CD4-positive, alpha-beta T cell treated with Interleukin-6 at 100 ng/mL for 8 hours (primary cell): Measurements from ENCODE around the gene CDH4.

Experiments used
- DNase-seq: peaks from one replicate; pipeline ENCODE4 v3.0.0-alpha.2; 2020; ENCODE audit warnings: mixed read lengths, low spot score

The CDH4 gene

DNA sequence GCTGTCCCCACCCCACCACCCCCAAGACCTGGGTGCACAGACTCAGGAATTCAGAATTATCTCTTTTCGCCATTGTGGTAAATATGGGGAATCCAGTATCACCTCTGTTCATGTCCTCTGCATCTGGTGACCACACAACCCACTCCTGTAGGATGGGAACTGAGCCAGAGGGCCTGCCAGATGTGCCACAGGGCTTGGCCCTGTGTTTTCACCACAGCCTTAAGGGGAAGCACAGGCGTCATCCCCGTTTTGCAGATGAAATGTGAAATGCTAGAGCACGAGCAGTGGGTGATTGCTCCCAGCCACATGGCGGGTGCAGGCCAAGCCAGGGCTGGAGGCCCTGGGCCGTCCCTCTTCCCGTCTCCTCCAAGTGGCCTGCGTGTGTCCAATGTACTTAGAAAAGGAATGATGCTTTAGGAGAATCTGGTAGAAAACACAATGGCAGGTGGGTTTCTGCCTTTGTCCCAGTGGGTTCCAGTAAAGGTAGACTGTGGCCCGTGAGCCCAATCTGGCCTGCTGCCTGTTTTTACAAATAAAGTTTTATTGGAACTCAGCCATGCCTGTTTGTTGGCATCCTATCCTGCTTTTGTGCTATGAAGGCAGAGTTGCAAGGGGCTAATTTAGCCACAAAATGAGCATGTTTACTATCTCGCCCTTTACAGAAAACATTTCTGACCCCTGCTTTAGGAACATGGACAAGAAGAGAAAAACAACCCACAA lies 309.2 kb downstream of the CDH4 start:
- no peak for DNase-seq

DNA sequence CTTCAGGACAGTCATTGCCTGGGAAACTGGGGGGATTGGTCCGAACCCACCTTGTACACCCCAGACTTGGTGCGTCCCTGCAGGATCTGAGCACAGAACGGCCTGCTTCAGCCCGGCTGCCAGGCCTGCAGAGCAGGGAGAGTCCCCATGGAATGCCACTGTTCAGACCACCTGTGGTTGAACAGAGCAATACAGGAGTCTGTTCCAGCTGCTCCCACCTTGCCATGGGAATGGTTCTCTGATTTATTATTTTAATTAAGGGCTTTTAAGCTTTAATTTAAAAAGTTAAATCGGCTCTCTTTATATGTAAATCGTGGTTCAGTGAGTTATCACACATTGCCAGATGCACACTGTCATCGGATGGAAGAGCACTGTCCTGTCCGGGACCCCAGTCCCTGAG lies 310.4 kb downstream of the CDH4 start:
- no peak for DNase-seq

DNA sequence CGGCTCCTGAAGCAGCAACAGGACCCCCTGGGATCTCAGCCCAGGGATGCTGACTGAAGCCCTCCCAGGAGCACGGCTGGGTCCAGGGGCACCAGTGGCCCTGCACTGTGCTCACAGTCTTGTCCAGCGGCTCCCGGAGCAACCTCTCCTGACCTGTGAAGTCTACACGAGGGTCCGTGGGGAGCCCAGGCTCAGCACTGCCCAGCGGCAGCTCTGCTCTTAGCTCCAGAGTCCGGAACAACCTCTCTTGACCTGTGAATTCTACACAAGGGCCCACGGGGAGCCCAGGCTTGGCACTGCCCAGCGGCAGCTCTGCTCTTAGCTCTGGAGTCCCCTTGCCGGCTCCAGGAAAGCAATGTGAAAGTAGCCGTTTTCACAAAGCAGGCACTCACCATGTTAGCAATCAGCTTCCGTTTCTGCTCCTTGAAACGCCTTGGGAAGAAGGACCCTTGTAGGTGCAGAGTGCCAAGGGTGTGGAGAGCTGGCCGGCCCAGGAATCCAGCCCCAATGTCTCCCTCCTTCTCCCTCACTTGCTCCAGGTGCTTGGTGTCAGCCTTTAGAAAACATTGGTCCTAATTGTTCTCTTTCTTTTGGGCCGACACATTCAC lies 310.9 kb downstream of the CDH4 start:
- DNase-seq = no peak

DNA sequence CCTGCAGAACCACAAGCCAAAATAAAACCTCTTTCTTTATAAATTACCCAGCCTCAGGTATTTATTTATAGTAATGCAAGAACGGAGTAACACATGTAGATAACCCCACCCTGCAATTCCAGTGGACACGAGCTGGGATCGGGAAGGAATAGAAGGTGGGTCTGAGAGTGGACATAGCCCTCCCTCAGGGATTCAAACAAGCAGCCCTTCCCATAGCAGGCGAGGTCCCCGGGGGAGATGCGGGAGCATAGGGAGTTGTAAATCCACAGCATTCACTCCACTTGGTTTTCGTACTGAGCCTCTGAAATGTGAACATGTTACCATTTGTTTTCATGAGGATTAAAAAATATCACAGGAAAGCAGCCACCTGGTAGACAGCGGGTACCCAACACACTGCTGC lies 312.6 kb downstream of the CDH4 start:
- DNase-seq = no peak

DNA sequence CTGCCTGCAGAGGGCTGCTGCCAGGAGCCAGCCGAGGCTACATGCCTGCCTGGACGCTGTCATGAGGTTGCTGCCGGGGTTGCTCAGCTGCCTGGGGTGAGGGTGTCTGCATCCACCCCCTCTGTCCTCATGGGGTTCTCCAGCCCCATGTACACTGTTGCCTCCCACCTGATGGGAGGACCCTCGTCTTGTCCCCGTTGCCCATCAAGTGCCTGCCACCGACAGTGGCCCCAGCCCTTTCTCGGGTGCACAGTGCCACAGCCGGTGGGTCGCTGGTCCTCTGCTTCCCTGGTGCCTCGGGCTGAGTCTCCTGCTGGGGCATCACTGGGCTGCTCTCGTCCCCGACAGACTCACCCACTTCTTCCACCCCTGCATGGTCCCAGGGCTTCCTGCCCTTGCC lies 313.7 kb downstream of the CDH4 start:
- DNase-seq = no peak

DNA sequence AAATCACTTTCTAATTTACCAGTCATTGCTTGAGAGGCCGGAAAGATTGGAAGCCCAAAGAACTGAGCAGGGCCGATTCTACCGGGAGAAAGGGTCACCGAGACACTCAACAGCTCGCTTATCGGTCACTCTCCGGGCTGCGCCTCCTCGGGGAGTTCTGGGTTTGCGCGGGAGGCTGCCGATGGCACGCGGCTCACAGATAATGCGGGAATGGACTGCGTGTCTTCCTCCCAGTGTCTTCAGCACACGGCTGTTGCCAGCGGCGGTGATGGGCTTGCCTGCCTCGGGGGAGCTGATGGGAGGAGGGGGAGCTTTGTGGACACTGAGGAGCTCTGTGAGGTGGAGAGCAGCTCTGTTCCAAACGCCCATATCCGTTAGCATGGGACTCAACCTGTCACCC lies 314.6 kb downstream of the CDH4 start:
- no peak for DNase-seq

DNA sequence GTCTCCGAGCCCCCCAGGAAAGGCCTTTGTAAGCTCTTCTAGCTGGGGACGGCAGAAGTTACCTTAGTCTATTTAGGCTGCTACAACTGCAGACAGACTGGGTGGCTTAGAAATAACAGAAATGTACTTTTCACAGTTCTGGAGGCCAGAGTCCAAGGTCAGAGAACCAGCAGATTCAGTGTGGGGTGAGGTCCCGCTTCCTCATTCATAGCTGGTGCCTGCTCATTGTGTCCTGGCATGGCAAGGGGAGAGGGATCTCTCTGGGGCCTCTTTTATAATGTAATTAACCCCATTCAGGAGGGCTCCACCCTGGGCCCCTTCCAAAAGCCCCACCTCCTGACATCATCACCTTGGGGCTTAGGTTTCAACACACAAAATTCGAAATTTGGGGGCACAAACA lies 315.1 kb downstream of the CDH4 start:
- no peak for DNase-seq

DNA sequence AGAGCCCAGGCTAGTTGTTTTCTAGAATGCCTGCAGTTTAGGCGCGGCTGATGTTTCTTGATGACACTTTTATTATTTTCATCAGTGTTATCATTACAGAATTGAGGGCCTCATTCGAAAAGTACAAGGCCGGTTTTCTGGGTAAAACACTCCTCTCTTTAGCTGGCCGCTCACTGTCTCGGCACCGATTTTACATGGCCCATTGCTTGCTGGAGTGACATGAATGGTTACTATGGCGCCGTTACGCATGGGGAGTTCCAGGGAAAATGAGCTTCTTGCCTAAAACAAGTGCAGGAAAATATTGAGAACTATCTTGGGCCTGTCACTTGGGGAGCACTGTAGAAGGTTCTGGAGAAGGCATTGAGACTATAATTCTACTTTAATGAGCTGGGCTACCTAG lies 317.8 kb downstream of the CDH4 start:
- DNase-seq = no peak

DNA sequence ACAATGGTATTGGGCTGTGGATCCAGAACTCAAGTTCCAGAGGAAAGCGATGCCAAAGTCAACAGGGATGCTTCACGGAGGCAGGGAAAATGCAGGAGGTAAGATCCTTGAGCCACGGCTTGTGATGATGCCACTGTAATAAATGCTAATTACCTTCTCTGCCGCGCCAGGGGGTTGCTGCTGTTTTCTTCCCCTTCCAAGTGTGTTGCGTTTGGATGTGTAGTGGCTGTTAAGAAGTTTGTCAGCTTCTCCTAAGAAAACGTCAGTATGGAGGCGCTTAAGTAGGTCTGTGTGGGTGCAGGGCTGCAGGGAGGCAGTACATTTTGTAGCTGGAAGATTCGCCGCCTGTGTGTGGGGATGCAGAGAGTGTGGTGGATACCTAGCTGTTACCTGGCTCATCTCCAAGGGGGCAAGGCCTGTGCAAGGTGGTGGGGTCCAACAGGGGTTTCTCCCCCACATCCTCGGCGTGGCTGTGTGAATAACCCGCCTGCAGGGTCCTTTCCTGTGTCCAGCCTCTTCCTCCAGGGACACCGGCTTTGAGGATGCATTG lies 318.7 kb downstream of the CDH4 start:
- no peak for DNase-seq

DNA sequence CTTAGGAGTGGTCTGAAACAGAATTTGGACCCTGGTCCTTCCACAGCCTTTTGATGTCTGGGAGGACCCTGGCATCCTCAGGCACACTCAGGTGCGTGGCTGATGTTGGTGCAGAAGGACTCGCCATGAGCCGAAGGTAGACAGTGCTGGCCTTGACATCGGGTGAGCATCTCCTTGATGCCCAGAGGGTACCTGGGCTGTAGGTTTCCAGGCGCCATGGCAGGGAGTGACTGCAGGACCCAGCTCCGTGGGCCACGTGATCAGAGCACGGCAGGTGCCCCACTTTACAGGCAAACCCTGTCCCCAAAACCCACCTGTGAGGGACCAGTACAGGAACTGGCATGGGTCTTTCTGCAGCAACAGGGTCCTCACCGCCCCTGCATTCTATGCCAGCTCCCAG lies 319.2 kb downstream of the CDH4 start:
- no peak for DNase-seq

DNA sequence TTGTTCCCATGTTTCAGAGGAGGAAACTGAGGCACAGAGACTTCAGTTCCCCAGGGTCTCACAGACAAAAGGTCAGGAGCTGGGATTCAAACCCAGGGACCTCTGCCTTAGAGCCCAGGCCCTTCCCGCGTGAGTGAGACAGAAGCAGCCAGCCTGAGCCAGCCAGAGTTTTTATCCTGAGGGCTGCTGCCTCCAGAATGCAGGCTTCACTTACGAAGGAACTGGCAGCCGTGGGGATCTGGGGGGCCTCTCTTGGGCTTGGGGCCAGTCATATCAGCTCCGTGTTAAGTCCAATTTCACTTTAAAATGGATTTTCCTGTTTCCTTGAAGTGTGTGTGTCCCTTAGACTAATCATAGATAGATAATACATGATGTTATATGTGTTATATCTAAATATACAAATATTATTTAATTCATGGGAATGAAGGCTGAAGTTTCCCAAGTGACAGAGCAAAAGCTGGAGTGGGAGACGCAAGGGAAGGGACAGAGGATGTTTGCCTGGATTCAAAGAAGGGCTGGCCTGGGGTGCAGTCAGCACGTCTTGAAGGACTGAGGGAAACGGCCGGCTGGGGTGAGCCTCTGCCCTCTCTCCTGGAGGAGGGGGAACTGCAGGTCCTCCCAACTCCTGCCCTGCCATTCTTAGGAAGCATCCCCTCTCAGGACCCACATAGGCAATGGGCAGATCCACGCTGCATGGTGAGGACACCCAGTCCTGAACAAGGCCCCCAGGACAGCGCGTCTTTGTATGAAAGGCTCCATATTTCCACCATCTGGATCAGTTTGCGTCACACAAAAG lies 320.1 kb downstream of the CDH4 start:
- no peak for DNase-seq

DNA sequence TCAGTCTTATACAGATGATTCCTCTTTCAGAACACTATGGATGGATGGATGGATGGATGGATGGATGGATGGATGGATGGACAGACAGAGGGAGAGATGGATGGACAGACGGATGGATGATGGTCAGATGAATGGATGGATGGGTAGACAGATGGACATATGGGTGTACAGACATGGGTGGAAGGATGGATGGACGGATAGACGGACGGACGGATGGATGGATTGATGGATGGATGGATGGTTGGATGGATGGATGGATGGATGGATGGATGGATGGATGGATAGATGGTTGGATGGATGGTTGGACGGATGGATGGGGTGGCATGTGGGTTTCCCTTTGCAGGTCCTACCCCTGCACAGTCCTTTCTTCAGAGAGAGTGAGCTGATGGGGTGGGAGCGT lies 320.7 kb downstream of the CDH4 start:
- DNase-seq = no peak

DNA sequence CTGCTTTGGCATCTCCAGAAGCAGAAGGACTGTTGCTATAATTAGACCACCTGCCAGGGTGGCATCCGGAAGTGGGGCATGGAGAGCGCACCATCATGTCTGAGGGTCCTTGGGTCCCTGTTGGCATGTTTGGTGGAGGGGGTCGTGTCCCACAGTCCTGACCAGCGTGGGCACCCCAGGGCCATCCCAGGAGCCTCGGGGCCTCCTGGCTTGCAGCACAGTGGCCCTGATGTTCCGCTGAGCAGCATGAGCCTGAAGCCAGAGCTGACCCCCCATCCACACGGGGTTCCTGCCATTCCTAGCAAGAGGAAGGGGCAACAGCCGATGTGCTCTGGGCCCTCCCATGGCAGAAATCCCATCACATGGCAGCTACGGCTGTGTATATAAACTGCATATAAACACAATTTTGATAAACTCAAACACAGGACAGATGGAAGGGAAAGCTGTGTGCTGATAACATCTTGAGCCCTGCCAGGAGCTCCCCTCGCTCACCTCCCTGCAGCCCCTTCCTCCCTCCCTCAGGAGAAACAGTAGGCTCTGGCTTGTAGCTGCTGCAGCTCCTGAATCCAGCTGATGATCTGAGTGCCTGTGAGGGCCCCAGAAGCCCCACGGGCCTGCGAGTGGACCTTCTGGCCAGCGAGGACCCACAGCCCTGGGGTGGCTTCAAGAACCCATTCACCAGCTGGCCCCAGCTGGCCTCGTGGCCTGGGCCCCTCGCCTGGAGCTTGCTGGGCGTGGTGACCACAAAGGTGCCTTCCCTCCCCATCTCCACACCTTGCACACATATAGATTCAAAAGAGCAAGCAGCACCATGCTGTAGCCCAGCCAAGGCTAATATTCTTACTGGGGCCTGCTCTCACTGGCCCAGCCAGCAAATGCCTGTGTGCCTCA lies 321.6 kb downstream of the CDH4 start:
- DNase-seq = no peak

DNA sequence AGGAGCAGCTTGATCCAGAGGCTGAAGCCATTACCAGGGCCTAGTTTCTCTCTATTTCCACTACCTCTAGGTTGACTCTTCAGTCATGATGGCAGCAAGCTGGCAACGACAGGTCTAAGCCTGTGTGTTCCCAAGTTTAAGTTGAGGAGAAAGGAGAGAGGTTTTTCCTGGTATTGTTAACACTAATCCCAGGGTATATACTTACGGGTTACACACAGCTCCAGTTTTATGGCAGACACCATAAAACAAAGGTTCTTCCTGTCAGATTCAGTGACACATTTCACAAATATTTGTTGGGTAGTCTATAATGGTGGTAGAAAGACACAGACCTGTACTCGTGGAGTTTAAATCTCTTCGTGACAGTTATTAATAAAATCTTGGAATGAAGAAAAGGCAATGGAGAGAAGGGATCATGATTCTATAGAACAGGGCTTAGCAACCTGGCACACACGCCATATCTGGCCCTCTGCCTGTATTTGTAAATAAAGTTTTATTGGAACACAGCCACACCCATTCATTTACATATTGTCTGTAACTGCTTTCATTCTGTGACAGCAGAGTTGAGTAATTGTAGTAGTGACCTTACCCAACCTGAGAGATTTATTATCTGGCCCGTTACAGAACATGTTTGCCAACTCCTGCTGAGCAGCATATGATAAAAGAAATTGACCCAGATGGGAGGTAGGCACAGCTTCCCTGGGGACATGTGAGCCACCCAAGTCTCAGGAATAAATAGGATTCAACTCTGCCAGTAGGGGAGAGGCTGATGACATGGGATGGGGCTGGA lies 323.3 kb downstream of the CDH4 start:
- DNase-seq = no peak

DNA sequence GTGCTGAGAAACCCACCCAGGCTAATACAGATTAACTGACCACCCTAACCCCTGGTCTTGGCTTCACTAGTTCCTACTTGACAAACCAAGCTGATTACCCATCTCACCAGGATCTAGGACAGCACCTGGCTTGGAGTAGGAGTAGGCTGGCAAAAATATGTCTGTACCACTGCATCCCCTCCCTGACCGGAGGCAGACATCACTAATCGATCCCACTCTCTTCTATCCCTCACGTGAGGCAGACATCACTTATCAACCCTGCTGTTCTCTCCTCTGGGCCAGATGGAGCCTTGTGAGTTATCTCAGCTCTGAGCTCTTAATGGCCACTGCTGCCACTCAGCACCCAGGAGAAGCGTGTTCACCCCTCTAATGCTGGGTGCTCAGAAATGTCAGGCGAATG lies 324.3 kb downstream of the CDH4 start:
- no peak for DNase-seq

DNA sequence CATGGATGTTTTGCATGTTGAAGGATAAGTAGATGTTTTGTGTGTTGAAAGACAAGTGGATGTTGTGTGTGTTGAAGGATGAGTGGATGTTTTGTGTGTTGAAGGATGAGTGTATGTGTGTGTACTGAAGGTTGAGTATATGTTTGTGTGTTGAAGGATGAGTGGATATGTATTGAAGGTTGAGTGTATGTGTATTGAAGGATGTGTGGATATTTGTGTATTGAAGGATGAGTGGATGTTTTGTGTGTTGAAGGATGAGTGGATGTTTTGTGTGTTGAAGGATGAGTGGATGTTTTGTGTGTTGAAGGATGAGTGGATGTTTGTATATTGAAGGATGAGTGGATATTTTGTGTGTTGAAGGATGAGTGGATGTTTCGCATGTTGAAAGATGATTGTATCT lies 325.0 kb downstream of the CDH4 start:
- no peak for DNase-seq

DNA sequence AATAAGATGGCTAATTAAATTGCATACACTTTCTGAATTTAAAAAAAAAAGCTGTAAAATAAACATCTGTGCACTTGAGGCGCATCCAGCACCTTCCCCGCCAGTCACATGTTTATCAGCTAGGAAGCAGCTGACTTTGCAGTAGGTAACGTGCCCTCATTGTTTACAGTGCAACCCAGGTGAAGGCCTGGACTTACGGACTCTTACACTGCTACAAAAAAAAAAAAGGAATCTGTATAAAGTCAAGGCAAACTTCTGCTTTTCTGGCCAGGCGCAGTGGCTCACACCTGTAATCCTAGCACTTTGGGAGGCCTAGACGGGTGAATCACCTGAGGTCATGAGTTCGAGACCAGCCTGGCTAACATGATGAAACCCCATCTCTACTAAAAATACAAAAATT lies 327.8 kb downstream of the CDH4 start:
- no peak for DNase-seq

DNA sequence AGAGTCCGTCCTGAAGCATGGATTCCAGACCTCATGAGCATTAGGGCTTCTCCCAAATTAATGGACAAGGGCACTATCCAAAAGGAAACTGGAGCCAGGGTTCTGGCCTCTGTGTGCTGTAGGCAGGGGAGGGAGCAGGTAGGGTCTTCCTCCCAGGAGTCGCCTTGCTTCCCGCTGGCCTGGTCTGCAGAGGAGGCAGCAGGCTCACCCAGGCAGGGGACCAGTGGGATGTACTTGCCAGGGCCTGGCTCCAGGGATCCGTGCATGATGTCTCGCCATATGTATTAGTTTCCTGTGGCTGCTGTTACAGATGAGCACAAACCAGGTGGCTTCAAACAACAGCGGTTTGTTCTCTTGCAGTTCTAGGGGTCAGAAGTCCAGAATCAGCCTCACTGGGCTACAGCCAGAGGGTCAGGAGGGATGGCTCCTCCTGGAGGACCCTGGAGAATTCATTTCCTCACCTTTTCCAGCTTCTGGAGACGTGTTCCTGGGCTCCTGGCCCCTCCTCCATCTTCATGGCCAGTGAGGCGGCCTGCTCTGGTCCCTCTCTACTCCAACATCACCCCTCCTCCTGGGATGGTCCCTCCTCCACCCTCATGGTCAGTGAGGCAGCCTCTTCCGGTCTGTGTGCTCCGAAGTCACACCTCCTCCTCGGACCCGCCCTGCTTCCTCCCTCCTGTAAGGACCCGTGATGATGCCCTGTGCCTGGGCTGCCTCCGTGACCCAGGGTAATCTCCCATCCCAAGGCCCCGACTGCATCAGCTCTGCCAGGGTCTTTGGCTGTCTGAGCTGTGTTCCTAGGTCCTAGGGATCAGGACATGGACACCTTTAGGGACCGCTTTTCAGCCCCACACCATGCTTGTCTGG lies 329.1 kb downstream of the CDH4 start:
- DNase-seq = no peak

DNA sequence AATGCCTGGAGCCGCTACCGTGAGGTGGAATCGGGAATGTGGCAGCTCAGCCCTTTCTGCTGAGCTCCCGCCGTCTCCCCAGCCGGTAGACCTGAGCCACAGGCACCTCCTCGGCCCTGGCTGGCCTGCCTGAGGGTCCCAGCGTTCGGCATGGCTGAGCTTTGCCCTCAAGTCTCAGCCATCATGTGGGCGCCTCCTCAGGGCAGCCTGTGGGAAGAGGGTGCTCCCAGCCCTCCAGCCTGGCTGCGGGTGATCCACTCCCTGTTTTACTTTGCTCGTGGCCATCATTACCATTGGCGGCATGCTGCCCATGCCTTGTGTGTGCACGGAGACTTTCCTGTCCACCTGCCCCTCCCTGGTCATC lies 329.7 kb downstream of the CDH4 start:
- DNase-seq = no peak

DNA sequence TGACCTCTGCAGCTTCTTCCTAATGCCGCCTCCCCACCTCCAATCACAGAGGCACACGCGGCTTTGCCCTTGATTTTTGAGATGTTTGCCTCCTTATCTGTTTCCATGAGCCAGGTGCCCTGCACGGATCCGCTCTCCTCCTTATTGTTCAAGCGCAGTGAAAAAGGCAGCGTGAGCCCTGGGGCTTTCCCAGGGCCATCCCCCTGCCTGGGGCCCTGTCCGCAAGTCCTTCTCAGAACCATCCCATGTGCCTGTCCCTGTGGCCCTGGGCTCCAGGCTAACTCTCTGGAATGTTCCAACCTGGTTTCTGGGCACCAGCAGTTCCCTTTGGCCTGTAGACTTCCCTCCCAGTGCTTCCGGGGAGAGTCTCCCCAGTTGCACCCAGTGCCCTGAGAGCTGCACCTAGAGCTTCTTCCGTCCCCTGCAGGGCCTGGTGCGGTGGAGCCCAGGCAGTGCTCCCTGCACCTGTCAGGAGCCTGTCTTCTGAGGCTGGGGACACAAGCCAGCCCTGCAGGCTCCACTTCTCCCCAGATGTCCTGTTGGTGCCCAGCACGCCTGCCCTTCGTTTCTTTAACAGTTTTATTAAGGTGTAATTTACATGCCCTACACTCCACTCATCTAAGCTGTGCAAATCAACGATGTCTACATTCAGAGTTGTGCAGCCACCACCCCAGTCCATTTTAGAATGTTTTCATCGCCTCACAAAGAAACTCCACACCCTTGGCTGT lies 330.3 kb downstream of the CDH4 start:
- no peak for DNase-seq
